HCT116 (cell line): ENCODE data around the gene CT45A1. TPM values are rescaled to one million over a fixed set of nuclear protein-coding genes. Genes with fewer than 3 reads are reported as not detected.

ENCODE experiments used
- total RNA-seq: library from RNA; stranded (reverse); gene quantifications from one replicate; pipeline ENCODE4 v1.2.1, GENCODE V29; 2021; ENCODE audit not compliant: unreplicated experiment

The CT45A1 gene
- total RNA-seq, 1 experiment from 2014 or later: not detected

Other genes with a start within 250 kb of the CT45A1 start
- 3.6 TPM for gene INTS6L, start 193.0 kb upstream of the CT45A1 start, total RNA-seq
- 0.30 TPM for gene CT45A3, start 54.6 kb downstream of the CT45A1 start, total RNA-seq
- not detected for gene CT45A5, start 71.9 kb downstream of the CT45A1 start, total RNA-seq
- not detected for gene CT45A6, start 89.1 kb downstream of the CT45A1 start, total RNA-seq
- not detected for gene CT45A2, start 106.4 kb downstream of the CT45A1 start, total RNA-seq
- not detected for gene CT45A7, start 123.6 kb downstream of the CT45A1 start, total RNA-seq
- not detected for gene CT45A8, start 140.9 kb downstream of the CT45A1 start, total RNA-seq
- gene CT45A9, start 158.2 kb downstream of the CT45A1 start, total RNA-seq: not detected
- not detected for gene CT45A10, start 179.8 kb downstream of the CT45A1 start, total RNA-seq
- gene SAGE1, start 180.1 kb downstream of the CT45A1 start, total RNA-seq: not detected